OCI-LY7 (cell line): ENCODE results near the gene RMI2. TPM values are rescaled to one million over a fixed set of nuclear protein-coding genes. Genes with fewer than 3 reads are reported as not detected.

Source experiments
- BruUV-seq: library from RNA; stranded (reverse); fragments of 400-500 nt; replicated peaks from 2 replicates; lab custom pipeline; 2021; lab: Mats Ljungman, UMichigan
- CTCF ChIA-PET: fragments of 300-600 bp; sonication (Branson Sonifier 250); formaldehyde crosslinking; loops from one replicate; lab custom pipeline; 2022; ENCODE audit warnings: antibody characterized with exemption; ENCODE audit not compliant: unreplicated experiment; lab: Charles Lee
- POLR2A ChIA-PET: fragments of 300-600 bp; sonication (Branson Sonifier 250); formaldehyde crosslinking; loops from one replicate; lab custom pipeline; 2022; ENCODE audit warnings: antibody characterized with exemption; lab: Charles Lee
- DNase-seq: peaks from one replicate; pipeline ENCODE4 v3.0.0-alpha.2; 2015; ENCODE audit warnings: low spot score
- H2AFZ ChIP-seq: fragments of 200-600 bp; sonication (generic), shearing (Covaris generic); 2 replicates; pipeline ENCODE4 v1.6.1; 2014; ENCODE audit warnings: mild to moderate bottlenecking, antibody characterized with exemption, low read length, moderate library complexity
- H3K27ac ChIP-seq: fragments of 200-600 bp; sonication (generic); 2 replicates; pipeline ENCODE4 v1.5.1; 2014; ENCODE audit warnings: mixed run types, low read depth, mild to moderate bottlenecking, moderate library complexity, low read length, inconsistent platforms; ENCODE audit not compliant: poor library complexity, severe bottlenecking
- H3K36me3 ChIP-seq: fragments of 200-600 bp; sonication (generic); 2 replicates; pipeline ENCODE4 v1.6.1; 2014; ENCODE audit warnings: mild to moderate bottlenecking, antibody characterized with exemption, low read length, moderate library complexity, mixed read lengths; ENCODE audit not compliant: insufficient read depth
- H3K4me1 ChIP-seq: fragments of 200-600 bp; sonication (generic); 2 replicates; pipeline ENCODE4 v1.5.1; 2014; ENCODE audit warnings: mild to moderate bottlenecking, low read length; ENCODE audit not compliant: insufficient read depth, poor library complexity, severe bottlenecking
- H3K4me2 ChIP-seq: fragments of 200-600 bp; sonication (generic); 2 replicates; pipeline ENCODE4 v1.6.1; 2014; ENCODE audit warnings: mild to moderate bottlenecking, low read length
- H3K4me3 ChIP-seq: fragments of 200-600 bp; sonication (generic); 2 replicates; pipeline ENCODE4 v1.5.1; 2014; ENCODE audit warnings: mild to moderate bottlenecking, low read depth, low read length; ENCODE audit not compliant: poor library complexity, severe bottlenecking
- H3K79me2 ChIP-seq: fragments of 200-600 bp; sonication (generic); 2 replicates; pipeline ENCODE4 v1.6.1; 2016; ENCODE audit warnings: low read depth, mild to moderate bottlenecking, low read length, moderate library complexity, mixed read lengths; ENCODE audit not compliant: insufficient read depth
- H3K9me2 ChIP-seq: fragments of 200-600 bp; sonication (generic); 2 replicates; pipeline ENCODE4 v1.6.1; 2016; ENCODE audit warnings: mild to moderate bottlenecking, low read length, mixed read lengths; ENCODE audit not compliant: insufficient read depth
- H3K9me3 ChIP-seq: fragments of 200-600 bp; sonication (generic); 2 replicates; pipeline ENCODE4 v1.6.1; 2014; ENCODE audit warnings: mild to moderate bottlenecking, mixed run types, low read length, mixed read lengths
- H4K20me1 ChIP-seq: fragments of 200-600 bp; sonication (generic); 2 replicates; pipeline ENCODE4 v1.6.1; 2014; ENCODE audit warnings: mild to moderate bottlenecking, antibody characterized with exemption, low read length, moderate library complexity, mixed read lengths; ENCODE audit not compliant: insufficient read depth
- CTCF ChIP-seq: fragments of 200-600 bp; sonication (generic); conservative IDR thresholded peaks from 2 replicates; pipeline ENCODE4 v1.5.1; 2014; ENCODE audit warnings: mild to moderate bottlenecking, antibody characterized with exemption, low read length, moderate library complexity, mixed read lengths
- EZH2phosphoT487 ChIP-seq: fragments of 200-600 bp; sonication (generic); IDR thresholded peaks from 2 replicates; pipeline ENCODE4 v1.6.1; 2018; ENCODE audit warnings: low read depth, borderline replicate concordance, mild to moderate bottlenecking, mixed run types, antibody characterized with exemption, low read length, moderate library complexity, mixed read lengths
- intact Hi-C: fragments of 100-400 bp; cut with micrococcal nuclease; formaldehyde crosslinking; loops from one replicate; pipeline ENCODE4 v1.10.0; 2022; ENCODE audit not compliant: unreplicated experiment
- total RNA-seq, 2 experiments: library from RNA; depleted of rRNA in 1 of 2; stranded (reverse); fragments of >200 nt in 1 of 2; shearing (Covaris generic) in 1 of 2; gene quantifications; 2 replicates each; pipeline ENCODE4 v1.2.3, GENCODE V29; 2014 to 2022

RMI2 gene
- total RNA-seq, 2 experiments from 2014 or later = 84.5 to 126 TPM

- DNase-seq = no peak
- ChIA-PET CTCF (interaction anchor here (0.6 kb wide), 1 partner anchor 31 kb away, joined by 4 read pairs; no protein-coding TSS in a partner anchor), POLR2A (interaction anchor here (0.6 to 6.8 kb wide), 6 partner anchors 12 to 58 kb away, joined by 3 to 79 read pairs (median 6); partner anchors contain the start of gene SOCS1)
- Histone ChIP-seq H2AFZ (peak overlapping the region; percentile 3; the same call in 1 of the 2 replicates), H3K27ac (peak overlapping the region; percentile 99), H3K4me3 (no peak overlapping the region), H3K4me2 (peak overlapping the region; percentile 62), H3K9me2 (no peaks in the 10 kb centered on the region), H3K36me3 (no peaks in the 10 kb centered on the region), H3K9me3 (peaks cover 5% of the 10 kb centered on the region; the same call in 1 of the 2 replicates), H3K79me2 (no peaks in the 10 kb centered on the region), H3K4me1 (peaks cover 79% of the 10 kb centered on the region), H4K20me1 (no peaks in the 10 kb centered on the region)
- intact Hi-C loops = loop anchor here (5.0 kb wide), 1 partner anchor 309 kb away; no protein-coding TSS in a partner anchor
- TF ChIP-seq CTCF = no peak
- no peak for TF ChIP-seq EZH2phosphoT487
- BruUV-seq = no TSS peak
Observed at GRCh38 chr16:11312718-11313492, 32.4 kb upstream of the RMI2 start.

GRCh38 chr16:11313493-11314308 lies 31.6 kb upstream of the RMI2 start:
- Histone ChIP-seq H3K4me3 (no peak overlapping the region), H4K20me1 (no peaks in the 10 kb centered on the region), H3K79me2 (no peaks in the 10 kb centered on the region), H3K36me3 (no peaks in the 10 kb centered on the region), H3K4me1 (peaks cover 71% of the 10 kb centered on the region), H2AFZ (peak overlapping the region; percentile 3; the same call in 1 of the 2 replicates), H3K9me3 (no peaks in the 10 kb centered on the region), H3K4me2 (peak overlapping the region; percentile 62), H3K9me2 (no peaks in the 10 kb centered on the region), H3K27ac (peak overlapping the region; percentile 99)
- TF ChIP-seq EZH2phosphoT487 (no peak), CTCF (no peak)
- intact Hi-C loops = loop anchor here (5.0 kb wide), 1 partner anchor 309 kb away; no protein-coding TSS in a partner anchor
- no peak for DNase-seq
- ChIA-PET CTCF (no interaction called here), POLR2A (interaction anchor here (0.6 to 6.8 kb wide), 7 partner anchors 9 to 59 kb away, joined by 3 to 79 read pairs (median 5); partner anchors contain the start of gene SOCS1)
- no TSS peak for BruUV-seq
